HG02798 (cell line): ENCODE measurements around the gene GABPA.
"Not testable (repeated sequence)": the region's sequence is repeated elsewhere in the genome, so short reads cannot be mapped to it uniquely, and the experiment has no call there.

Experiments used
- ATAC-seq: cut with Tn5 transposase; IDR thresholded peaks from one replicate; pipeline ENCODE4 v1.9.1; 2021; ENCODE audit warnings: mild to moderate bottlenecking; ENCODE audit not compliant: unreplicated experiment, poor library complexity

GABPA gene

DNA sequence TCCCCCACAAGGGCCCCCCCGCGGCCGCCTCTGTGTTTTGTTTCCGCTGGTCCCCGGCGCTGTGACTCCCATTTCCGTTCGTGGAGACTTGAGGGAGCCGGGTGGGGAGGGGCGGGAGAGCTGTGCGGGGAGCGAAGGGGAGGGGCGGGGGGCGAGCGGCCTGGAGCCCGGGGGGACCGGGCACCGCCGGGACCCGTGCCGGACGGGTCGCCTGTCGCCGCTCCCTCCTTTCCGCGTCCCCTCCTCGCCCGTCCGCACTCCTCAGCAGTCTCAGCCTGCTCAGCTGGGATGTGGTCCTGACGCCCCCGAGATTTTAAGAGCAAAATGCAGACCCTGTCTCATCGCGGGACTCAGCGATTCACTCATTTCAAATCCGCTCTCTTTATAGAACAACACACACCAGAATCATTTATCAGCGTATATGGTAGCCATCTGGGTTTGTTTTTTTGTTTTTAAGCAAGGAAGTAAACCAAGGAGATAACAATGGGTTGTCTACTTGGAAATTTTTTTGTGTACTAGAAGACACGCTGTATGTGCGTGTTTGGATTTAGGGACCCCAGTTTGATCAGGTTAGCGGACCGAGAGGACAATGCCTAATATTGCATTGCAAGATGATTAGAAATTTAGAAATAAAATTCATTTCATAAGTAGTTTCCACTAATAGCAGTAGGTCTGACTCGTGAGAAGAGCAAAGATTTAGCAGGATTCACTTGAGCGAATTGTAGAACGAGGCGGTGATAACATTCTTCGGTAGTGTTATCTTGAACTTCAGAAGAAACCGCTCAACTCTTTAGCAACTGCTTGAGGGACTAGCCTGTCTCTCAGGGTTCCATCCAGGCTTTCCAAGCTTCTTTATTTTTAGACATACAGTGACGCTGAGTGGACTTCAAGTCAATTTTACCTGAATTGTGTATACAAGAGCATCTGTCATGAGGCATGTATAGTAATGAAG lies 1.1 kb downstream of the GABPA start:
- ATAC-seq: peak; percentile 3

- ATAC-seq: no peak
Observed at GRCh38 chr21:25737421-25737820, 2.6 kb downstream of the GABPA start.

- ATAC-seq: no peak
Observed at GRCh38 chr21:25742900-25743299, 8.1 kb downstream of the GABPA start.

GRCh38 chr21:25744854-25745253 lies 10.1 kb downstream of the GABPA start:
- no peak for ATAC-seq

GRCh38 chr21:25750085-25750484 lies 15.3 kb downstream of the GABPA start:
- ATAC-seq: no peak

- ATAC-seq: no peak
Observed at GRCh38 chr21:25752416-25752815, 17.6 kb downstream of the GABPA start.

DNA sequence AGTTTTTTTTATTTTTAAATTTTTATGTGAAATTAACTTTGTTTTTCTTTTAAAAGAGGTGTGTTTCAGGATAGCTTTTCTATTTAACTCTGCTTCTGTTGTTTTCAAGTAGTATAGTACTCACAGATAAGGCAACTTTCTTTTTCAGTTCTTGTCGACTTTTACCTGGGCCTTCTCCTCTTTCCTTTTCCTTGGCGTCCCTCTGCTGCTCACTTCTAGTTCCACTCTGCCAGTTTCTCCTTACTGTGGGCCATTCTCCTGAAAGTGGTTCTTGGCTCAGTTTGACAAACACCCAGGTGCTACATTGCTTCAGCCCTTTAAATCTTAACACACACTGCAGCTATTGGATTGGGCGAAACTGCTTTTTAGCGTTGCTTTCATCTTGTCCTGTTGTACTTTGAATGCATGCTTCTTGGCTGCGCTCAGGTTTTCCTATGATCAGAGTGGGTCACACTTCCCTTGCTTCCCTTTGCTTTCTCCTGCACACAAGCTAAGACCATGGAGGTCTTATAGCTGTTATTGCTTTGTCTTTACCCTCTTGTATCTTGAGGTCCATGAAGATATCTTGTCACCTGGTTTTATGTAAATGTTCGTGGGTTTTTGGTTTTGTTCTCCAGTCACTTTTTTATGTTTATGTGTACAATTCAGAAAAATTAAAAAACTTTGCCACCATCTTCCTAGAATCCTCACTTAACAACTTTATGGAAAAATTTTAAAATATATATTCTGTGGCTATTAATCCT lies 21.6 kb downstream of the GABPA start:
- ATAC-seq: peak; percentile 47

GRCh38 chr21:25757531-25757930 lies 22.8 kb downstream of the GABPA start:
- ATAC-seq: no peak

DNA sequence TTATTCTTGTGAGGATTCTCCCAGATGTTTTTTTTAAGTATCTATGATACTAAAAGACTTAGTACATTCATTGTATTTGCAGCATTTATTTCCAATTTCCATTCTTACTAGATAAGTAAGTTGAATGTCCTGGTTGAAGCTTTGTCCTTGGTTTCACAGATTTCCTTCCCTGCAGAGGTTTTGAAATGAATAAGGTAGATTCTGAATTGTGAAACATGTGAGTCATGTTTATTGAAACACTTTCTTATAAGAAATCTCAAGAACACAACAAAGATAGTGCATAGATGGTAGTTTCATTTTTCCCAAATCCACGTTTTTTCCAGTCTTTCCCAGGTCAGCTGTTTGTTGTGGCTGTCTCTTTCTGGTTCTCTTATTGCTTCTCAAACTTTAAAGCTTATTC lies 24.8 kb downstream of the GABPA start:
- no peak for ATAC-seq

DNA sequence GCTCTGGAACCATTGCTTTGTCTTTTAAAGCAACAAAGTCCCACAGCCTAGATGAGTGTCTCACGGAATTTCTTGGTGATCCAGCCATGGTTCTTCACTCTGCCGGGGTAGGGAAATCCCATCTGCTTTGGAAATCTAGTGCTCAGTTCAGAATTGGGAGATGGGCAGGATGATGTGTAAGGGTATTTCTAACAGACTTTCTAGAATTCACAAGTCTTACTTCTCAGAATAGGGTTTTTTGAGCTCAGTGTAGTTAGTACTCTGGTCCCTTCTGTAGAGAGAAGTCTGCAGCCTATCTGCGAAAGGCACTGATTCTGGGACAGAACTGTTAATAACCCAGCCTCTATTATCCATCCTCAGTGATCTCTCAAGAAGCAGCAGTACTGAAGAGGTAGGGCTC lies 25.3 kb downstream of the GABPA start:
- ATAC-seq: no peak

DNA sequence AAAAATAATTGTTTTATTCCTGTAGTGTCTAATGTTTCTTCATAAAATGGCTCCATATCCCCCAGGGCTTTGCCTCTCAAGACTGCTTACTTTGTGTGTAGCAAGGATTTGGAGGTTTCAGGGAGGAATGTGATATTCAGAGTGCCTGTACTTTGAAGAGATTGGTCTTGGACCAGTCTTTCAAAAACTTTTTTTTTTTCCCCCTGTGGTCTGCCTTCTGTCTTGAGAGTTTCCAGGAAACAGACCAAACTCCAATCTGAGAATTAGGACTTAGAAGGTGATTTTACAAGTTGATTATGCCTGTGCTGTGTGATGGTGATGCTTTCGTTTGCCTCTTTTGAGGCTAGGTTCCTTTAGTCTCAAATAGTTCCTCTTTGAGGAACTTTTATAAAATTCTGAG lies 25.9 kb downstream of the GABPA start:
- ATAC-seq: no peak

GRCh38 chr21:25764065-25764464 lies 29.3 kb downstream of the GABPA start:
- no peak for ATAC-seq

DNA sequence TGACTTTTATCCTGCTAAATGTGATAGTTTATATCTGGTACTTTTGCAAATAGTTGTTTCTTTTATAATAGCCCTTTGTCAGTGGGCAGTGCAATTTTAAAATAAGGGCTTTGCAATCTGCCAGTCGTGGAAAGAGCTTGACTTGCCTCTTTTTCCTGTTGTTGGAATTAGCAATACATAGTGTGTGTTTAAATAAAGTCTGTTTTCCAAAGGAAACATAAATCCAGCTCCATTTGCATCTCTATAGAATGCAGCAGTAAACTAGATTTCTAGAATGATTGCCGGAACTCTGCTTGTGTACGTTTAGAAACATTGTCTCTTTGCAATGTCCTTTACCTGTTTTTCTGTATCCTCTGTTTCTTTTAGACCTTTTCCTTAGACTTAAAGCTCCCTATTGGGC lies 33.1 kb downstream of the GABPA start:
- ATAC-seq: no peak

DNA sequence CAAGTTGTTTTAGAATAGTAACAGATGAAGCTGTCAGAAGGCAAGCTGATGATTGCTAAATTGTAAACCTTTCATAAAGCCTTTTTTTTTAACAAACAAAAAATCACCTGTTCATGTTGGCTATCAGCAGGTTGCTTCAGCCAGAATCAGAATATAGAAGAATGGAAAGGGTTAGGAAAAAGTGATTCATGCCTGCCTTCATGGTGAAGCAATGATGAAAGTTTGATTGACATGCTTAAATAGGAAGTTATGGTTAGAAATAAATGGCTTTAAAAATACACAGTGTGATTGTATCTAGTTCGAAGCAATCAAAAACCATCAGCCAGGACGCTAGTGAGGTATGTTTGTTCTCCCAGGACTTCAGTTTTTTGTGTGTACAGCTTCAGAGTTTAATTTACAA lies 37.9 kb downstream of the GABPA start:
- ATAC-seq: no peak

GRCh38 chr21:25776440-25776839 lies 41.7 kb downstream of the GABPA start:
- ATAC-seq: no peak

- not testable (repeated sequence) for ATAC-seq
Observed at GRCh38 chr21:25778126-25778875, 43.5 kb downstream of the GABPA start.

- no peak for ATAC-seq
Observed at GRCh38 chr21:25788677-25789076, 53.9 kb downstream of the GABPA start.

GRCh38 chr21:25790122-25790877 lies 55.5 kb downstream of the GABPA start:
- ATAC-seq: peak; percentile 69

DNA sequence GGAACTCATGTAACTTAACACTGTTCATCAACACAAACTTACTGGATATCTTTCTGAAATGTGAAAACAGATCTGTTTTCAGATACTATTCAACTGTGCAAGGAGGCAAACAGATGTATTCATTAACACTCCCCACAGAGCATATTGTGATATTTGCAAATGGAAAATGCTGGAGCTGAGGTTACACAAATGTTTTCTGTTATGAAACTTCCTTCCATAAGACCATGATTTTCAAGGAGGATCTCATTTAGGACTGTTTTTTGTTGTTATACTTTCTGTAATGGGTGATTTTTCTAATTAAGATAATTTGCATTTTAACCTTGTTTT lies 56.1 kb downstream of the GABPA start:
- no peak for ATAC-seq

DNA sequence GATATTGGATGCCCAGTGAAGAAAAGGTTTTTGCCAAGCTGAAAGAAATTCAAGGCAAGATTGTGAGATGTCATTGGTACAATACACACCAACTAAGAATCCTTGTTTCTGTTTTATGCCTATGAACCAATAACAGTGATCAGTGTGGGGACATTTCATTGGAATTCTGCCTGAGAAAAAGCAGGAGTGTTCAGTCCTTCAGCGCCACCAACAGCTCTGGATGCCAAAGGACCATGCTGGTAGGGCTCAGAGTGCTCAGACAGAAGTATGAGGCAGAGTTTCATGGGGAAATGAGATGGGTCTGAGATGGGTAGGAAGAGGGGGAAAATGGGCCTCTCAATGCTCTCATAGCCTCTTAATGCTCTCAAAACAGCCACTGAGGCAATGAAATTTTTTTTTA lies 56.5 kb downstream of the GABPA start:
- ATAC-seq: no peak
